Hematopoietic multipotent progenitor cell treated with erythropoietin and hydrocortisone succinate and interleukin-3 and kit ligand, for 4 days (in vitro differentiated cells): ENCODE measurements around the gene PPP1R15A.
"Not testable (repeated sequence)": the region's sequence is repeated elsewhere in the genome, so short reads cannot be mapped to it uniquely, and the experiment has no call there.

ENCODE experiments used
- DNase-seq: peaks from one replicate; pipeline ENCODE4 v3.0.0-alpha.2; 2015

The PPP1R15A gene

DNA sequence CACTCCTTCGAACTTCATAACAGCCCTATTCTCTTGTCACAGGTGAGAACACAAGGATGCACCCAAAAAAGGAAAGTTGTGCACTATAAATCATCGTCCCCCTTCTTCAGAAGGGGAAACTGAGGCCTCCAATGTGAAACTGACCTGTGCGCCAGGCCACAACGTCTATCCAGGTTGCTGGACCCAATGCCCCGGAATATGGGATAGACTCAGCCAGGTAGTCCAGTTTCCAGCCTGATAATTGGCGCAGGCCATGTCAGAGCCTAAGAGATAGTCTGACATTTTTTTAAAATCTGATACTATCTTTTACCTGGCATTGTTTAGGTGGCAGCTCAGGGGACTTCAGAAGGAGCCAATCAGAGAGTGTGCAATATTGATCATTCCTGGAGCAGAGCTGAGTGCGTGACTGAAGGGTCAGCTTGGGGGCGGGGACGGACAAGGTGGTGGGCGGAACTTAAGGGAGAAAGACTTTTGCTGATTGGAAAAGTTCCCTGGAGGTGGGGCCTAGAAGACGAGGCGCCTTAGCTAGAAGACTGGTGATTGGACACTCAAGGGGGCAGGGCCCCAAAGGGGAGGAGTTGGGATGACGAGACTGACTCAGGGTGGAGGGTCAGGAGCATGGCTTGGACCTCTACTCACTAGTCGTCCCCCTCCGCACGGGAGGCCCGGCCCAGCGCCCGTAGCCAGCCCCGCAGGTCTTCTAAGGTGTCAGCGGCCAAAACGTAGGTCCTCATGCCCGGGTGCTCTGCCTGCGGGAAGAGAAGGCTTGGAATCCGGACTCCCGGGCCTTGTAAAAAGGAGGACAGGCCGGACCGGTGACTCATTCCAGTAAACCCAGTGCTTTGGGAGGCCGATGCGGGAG, 12.3 kb upstream of the PPP1R15A start:
- peak; percentile 80 for DNase-seq

DNA sequence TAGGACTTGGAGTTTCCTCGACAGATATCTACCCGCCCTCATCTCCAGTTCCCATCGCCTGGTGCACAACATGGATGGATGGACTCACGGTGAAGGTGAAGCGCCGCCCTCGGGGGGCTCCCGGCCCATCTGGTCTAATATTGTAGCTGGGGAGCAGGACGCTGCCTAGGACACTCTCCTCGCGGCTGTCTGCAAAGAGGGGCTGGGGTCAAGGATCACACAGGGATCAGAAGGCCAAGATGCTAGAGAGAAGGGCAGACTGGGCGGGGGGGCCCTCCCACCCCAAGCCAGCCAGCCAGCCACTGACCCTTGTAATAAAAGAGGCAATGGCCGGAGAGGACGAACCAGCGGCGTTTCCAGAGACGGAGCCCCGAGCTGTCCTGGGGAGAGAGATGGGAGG, 10.9 kb upstream of the PPP1R15A start:
- no peak for DNase-seq

DNA sequence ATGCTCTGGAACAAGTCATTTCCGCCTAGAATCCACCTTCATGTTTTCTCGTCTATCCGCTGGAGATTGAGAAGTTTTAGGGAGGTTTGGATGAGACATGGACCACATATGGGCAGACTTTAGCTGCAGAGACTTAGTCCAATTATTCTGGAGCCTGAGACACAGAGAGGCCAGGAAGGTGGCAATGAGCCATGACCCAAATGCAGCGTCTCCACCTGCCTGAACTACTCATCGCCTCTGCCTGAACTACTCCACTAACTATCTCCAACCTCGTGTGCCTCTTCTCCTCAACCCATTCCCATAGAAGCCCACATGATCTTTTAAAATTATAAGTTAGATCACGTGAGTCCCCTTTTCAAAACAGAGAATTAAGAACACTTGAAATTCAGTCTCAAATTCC, 9.4 kb upstream of the PPP1R15A start:
- DNase-seq, result no peak

DNA sequence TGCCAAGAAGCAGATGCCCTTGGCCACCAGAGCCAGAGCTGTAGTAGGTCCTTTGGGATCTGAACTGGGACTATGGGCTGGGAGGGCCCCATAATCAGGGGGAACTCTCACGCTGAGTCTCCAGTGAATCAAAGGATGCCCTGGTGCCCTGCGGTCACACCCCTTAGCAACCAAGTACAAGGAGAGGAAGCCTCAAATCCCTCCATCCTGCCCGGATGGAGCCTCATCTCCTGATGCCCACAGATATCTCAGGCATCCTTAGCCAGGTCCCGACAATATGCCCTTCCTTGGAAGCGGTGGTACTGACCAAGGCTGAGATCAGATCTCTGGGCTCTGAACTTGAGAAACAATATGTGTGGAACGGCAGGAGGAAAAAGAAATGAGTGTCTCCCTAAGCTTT, 5.5 kb upstream of the PPP1R15A start:
- DNase-seq, result no peak

DNA sequence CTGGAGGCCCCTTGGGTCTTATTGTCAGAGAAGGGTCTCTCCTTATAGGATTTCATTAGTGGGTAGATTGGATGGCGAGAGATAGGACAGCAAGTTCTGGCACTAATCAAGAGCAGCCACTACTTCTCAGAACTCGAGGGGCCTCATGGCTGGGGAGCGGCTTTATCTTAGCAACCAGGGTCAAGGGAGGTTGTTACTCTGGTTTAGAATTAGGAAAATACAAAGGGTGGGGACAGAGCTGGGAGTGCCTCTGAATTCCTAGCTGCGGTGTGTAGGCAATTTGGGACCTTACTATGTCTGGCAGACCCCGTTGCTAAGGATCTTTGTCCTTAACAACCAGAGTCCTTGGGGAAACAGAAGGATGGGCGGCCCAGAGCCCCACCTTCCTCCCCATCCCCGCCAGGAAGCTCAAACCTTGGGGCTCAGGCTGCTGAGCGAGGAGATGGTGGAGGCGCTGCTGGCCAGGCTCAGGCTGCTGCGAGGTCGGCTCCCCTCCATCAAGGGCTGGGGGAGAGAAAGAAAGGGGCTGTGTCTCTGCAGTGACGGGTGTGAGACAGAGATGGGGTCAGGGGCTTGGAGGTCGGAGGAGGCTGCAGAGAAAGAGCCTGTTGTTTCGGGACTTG, 5.0 kb upstream of the PPP1R15A start:
- DNase-seq, result peak; percentile 74

DNA sequence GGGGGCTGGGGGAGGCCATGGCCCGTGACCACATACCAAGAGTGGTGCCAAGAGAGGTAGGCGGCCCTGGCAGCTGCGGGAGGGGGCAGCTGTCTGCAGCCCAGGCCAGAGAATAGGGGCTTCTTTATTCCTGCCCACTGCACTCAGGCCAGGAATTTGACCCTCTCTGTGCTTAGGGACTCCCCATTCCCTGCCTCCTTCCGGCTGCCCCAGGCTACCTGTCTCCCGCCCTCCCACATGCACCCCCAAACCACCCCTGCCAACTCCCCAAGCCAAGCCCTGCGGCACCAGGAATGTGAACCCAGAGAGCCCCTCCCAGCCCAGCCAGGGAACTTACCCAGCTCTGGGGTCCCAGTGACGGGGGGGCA, 4.5 kb upstream of the PPP1R15A start:
- no peak for DNase-seq

DNA sequence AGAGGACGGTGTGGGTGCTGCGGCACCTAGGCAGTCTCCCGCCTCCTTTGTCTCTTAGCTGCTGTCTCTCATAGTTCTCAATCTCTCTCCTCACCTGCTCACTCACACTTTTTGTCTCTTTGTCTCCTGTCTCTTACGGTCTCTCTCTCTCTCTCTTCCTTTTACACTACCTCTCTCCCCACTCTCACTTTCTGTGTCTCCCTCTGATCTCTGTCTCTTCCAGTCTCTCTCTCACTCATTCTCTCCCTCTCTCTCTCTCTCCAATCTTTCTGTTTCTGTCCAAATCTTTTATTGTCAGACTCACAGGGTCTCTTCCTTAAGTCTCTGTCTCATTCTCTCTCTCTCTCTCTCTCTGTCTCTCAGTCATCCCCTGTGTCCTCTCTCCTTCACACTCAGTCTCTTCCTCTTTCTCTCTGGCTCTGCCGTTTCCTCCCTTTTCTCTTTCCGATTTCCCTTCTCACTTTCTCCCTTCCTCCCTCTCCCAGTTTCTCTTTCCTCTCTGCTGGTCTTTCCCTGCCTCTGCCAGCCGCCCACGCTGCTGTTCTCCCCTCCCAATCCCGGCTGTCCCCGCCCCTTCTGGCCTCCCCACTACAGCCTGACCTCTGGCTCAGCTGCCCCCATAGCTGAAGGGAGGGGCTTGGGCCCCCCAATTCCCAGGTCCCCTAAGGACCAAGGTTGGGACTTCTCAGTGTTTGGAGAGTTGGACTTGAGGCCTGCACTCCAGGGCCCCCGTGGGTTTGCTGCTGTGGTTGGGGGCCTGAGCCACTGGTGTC, 3.9 kb upstream of the PPP1R15A start, which contains the start of gene PLEKHA4:
PLEKHA4 (minus strand) TSS at position 504 of the 773 bp plus-strand sequence. CDS start 997 bp downstream, outside the sequence.
- DNase-seq, result no peak

DNA sequence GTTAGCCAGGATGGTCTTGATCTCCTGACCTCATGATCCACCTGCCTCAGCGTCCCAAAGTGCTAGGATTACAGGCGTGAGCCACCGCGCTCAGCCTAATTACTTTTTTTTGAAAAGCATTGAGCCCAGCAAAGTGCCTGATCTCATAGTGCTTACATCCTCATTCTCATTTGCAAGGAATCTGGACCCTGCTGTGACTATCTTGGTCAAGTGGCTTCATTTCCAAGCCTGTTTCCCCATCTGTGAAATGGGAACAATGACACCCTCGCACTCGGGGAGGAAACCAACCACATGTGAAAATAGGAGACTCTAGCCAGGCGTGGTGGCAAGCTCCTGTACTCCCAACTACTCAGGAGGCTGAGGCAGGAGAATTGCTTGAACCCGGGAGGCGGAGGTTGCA, 2.2 kb upstream of the PPP1R15A start:
- no peak for DNase-seq

DNA sequence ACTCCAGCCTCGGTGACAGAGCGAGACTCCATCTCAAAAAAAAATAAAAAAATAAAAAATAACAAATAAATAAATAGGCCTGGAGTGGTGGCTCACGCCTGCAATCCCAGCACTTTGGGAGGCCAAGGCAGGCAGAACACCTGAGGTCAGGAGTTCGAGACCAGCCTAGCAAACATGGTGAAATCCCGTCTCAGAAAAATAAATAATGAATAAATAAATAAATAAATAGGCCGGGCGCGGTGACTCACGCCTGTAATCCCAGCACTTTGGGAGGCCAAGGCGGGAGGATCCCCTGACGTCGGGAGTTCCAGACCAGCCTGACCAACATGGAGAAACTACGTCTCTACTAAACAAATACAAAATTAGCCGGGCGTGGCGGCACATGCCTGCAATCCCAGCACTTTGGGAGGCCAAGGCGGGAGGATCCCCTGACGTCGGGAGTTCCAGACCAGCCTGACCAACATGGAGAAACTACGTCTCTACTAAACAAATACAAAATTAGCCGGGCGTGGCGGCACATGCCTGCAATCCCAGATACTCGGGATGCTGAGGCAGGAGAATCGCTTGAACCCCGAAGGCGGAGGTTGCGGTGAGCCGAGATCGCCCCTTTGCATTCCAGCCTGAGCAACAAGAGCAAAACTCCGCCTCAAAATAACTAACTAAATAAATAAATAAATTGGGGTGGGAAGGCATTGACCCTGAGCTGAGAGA, 595 bp upstream of the PPP1R15A start:
- not testable (repeated sequence) for DNase-seq

DNA sequence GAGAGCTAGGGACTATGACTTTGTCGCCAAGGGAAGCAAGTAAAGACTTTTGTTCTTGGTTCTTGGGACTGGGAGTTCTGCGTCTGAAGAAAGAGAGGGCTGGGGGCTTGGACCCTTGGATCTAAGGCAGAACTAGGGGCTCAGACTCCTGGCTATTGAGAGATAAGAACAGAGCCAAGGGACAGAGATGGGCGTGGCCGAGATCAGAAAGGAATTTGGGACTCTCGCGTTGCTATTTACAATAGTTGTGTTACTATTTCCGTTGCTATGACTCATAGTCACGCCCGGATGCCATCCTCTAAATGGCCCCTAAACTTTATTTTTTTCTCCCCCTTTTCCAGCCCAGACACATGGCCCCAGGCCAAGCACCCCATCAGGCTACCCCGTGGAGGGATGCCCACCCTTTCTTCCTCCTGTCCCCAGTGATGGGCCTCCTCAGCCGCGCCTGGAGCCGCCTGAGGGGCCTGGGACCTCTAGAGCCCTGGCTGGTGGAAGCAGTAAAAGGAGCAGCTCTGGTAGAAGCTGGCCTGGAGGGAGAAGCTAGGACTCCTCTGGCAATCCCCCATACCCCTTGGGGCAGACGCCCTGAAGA, 759 bp downstream of the PPP1R15A start:
- peak; percentile 97 for DNase-seq

DNA sequence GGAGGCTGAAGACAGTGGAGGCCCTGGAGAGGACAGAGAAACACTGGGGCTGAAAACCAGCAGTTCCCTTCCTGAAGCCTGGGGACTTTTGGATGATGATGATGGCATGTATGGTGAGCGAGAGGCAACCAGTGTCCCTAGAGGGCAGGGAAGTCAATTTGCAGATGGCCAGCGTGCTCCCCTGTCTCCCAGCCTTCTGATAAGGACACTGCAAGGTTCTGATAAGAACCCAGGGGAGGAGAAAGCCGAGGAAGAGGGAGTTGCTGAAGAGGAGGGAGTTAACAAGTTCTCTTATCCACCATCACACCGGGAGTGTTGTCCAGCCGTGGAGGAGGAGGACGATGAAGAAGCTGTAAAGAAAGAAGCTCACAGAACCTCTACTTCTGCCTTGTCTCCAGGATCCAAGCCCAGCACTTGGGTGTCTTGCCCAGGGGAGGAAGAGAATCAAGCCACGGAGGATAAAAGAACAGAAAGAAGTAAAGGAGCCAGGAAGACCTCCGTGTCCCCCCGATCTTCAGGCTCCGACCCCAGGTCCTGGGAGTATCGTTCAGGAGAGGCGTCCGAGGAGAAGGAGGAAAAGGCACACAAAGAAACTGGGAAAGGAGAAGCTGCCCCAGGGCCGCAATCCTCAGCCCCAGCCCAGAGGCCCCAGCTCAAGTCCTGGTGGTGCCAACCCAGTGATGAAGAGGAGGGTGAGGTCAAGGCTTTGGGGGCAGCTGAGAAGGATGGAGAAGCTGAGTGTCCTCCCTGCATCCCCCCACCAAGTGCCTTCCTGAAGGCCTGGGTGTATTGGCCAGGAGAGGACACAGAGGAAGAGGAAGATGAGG, 1.5 kb downstream of the PPP1R15A start:
- peak; percentile 96 for DNase-seq

DNA sequence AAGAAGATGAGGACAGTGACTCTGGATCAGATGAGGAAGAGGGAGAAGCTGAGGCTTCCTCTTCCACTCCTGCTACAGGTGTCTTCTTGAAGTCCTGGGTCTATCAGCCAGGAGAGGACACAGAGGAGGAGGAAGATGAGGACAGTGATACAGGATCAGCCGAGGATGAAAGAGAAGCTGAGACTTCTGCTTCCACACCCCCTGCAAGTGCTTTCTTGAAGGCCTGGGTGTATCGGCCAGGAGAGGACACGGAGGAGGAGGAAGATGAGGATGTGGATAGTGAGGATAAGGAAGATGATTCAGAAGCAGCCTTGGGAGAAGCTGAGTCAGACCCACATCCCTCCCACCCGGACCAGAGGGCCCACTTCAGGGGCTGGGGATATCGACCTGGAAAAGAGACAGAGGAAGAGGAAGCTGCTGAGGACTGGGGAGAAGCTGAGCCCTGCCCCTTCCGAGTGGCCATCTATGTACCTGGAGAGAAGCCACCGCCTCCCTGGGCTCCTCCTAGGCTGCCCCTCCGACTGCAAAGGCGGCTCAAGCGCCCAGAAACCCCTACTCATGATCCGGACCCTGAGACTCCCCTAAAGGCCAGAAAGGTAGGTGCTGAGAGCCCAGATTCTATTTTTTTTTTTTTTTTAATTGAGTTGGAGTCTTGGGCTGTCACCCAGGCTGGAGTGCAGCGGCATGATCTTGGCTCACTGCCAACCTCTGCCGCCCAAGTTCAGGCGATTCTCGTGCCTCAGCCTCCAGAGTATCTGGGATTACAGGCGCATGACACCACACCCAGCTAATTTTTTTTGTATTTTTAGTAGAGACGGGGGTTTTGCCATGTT, 2.3 kb downstream of the PPP1R15A start:
- peak; percentile 33 for DNase-seq

DNA sequence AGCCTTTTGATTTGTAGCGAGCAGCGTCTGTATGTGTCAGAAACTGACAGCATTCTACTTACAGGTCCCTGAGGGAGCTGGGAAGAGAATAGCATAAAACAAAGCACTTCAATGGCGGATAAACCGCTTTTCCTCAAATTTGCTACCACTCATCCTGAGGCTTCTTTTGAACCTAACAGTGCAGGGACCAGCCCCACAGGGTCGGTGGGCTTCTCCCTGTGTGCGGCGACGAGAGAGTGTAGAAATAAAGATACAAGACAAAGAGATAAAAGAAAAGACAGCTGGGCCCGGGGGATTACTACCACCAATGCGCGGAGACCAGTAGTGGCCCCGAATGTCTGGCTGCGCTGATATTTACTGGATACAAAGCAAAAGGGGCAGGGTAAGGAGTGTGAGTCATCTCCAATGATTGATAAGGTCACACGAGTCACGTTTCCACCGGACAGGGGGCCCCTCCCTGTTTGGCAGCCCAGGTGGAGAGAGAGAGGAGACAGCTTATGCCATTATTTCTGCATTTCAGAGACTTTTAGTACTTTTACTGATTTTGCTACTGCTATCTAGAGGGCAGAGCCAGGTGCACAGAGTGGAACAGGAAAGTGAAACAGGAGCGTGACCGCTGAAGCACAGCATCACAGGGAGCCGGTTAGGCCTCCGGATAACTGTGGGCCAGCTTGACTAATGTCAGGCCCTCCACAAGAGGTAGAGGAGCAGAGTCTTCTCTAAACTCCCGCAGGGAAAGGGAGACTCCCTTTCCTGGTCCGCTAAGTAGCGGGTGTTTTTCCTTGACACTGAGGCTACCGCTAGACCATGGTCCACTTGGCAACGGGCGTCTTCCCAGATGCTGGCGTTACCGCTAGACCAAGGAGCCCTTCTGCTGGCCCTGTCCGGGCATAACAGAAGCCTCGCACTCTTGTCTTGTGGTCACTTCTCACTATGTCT, 4.1 kb downstream of the PPP1R15A start:
- peak; percentile 90 for DNase-seq

DNA sequence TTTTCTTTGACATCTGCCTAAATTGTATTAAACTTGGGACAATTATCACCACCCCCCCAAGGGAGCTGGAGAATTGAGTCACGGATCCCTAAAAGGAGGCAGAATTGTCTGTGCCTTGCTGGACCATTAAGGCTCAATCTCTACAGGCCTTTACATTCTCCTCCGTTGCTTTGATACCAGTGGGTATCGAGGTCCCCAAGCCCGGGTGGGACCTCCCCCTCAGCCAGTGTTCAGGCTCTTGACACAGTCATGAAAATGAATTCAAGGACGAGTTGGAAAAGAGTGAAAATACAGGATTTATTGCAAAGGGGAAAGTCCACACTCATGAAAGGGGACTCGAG, 5.6 kb downstream of the PPP1R15A start:
- no peak for DNase-seq

DNA sequence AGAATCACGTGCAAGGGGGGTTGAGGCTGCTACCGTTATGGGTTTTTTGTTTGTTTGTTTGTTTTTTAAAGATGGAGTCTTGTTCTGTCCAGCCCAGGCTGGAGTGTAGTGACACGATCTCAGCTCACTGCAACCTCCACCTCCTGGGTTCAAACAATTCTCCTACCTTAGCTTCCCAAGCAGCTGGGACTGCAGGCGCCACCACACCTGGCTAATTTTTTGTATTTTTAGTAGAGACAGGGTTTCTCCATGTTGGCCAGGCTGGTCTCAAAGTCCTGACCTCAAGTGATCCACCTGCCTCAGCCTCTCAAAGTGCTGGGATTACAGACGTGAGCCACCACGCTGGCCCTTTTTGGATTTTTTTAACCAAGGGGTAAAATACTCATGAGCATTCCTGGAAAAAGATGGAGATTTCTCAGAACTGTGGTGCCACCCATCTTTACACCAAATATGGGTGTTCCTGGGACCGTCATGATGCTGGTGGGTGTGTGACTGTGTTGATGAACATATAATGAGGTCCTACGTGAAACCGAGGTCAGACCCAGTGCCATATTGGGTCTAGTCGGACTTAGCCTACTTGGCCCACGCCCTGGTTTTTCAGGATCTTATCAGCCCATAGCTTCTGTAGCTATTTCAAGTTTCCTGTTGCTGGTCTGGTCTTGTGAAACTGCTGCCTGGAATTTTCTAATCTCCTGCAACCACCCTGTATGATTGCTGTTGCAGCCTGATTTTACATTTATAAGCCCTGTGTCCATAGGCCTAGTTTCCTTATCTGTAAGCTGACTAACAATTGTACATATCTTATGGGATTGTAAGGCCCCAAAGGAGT, 6.2 kb downstream of the PPP1R15A start:
- DNase-seq, result peak; percentile 99

DNA sequence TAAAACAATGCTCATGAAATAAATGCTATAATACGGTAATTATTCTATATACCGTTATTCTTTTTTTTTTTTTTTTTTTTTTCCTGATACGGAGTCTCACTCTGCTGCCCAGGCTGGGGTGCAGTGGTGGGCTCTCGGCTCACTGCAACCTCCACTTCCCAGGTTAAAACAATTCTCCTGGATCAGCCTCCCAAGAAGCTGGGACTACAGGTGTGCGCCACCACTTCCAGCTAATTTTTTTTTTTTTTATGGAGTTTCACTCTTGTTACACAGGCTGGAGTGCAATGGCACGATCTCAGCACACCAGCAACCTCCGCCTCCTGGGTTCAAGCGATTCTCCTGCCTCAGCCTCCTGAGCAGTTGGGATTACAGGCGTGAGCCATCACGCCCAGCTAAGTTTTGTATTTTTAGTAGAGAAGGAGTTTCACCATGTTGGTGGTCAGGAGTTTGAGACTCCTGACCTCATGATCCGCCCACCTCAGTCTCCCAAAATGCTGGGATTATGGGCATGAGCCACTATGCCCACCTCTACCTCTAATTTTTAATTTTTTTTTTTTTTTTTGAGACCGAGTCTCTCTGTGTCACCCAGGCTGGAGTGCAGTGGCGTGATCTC, 6.9 kb downstream of the PPP1R15A start:
- no peak for DNase-seq

DNA sequence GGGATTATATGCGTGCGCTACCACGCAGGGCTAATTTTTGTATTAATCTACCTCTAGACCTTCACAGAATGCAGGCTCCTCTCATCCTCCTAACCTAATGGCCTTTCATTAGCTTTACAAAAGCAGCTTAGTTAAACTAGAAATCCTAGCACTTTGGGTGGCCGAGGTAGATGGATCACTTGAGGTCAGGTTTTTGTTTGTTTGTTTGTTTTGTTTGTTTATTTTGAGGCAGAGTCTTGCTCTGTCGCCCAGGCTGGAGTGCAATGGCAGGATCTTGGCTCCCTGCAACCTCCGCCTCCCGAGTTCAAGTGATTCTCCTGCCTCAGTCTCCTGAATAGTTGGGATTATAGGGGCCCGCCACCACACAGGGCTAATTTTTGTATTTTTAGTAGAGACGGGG, 7.5 kb downstream of the PPP1R15A start:
- DNase-seq, result not testable (repeated sequence)
